Large intestine (tissue), 3 donors: ENCODE measurements around the gene TNIP3. TPM values are rescaled to one million over a fixed set of nuclear protein-coding genes. Genes with fewer than 3 reads are reported as not detected.
"Not testable (repeated sequence)": the region's sequence is repeated elsewhere in the genome, so short reads cannot be mapped to it uniquely, and the experiment has no call there.

Experiments
- DNase-seq, 2 donors: peaks; one replicate each; pipeline versions ENCODE4 v3.0.0 to v3.0.0-alpha.2; 2013
- H3K27ac ChIP-seq: one replicate; pipeline ENCODE4 v1.5.1; 2013; ENCODE audit warnings: low read length
- H3K27me3 ChIP-seq: 2 replicates; pipeline ENCODE4 v1.6.1; 2013; ENCODE audit warnings: low read length; ENCODE audit not compliant: control insufficient read depth, insufficient read depth
- H3K36me3 ChIP-seq: 2 replicates; pipeline ENCODE4 v1.6.1; 2013; ENCODE audit warnings: low read length; ENCODE audit not compliant: control insufficient read depth, insufficient read depth
- H3K4me1 ChIP-seq: one replicate; pipeline ENCODE4 v1.6.1; 2013; ENCODE audit warnings: low read length; ENCODE audit not compliant: control insufficient read depth, insufficient read depth
- H3K4me3 ChIP-seq: one replicate; pipeline ENCODE4 v1.5.1; 2013; ENCODE audit warnings: low read length
- H3K9me3 ChIP-seq: one replicate; pipeline ENCODE4 v1.6.1; 2013; ENCODE audit warnings: mild to moderate bottlenecking, low read depth, low read length, moderate library complexity; ENCODE audit not compliant: control insufficient read depth
- WGBS: methylation state at CpG from one replicate; pipeline ENCODE4 v1.1.5; 2013; ENCODE audit warnings: low lambda C conversion rate; ENCODE audit not compliant: insufficient coverage; 5-methylcytosine and 5-hydroxymethylcytosine counted together
- polyA plus RNA-seq: library from polyadenylated mRNA; unstranded; fragments of 120-200 nt; gene quantifications from one replicate; pipeline ENCODE4 v1.2.1, GENCODE V29; 2013

Gene TNIP3
- polyA plus RNA-seq, 1 donor = 0.16 TPM

DNA sequence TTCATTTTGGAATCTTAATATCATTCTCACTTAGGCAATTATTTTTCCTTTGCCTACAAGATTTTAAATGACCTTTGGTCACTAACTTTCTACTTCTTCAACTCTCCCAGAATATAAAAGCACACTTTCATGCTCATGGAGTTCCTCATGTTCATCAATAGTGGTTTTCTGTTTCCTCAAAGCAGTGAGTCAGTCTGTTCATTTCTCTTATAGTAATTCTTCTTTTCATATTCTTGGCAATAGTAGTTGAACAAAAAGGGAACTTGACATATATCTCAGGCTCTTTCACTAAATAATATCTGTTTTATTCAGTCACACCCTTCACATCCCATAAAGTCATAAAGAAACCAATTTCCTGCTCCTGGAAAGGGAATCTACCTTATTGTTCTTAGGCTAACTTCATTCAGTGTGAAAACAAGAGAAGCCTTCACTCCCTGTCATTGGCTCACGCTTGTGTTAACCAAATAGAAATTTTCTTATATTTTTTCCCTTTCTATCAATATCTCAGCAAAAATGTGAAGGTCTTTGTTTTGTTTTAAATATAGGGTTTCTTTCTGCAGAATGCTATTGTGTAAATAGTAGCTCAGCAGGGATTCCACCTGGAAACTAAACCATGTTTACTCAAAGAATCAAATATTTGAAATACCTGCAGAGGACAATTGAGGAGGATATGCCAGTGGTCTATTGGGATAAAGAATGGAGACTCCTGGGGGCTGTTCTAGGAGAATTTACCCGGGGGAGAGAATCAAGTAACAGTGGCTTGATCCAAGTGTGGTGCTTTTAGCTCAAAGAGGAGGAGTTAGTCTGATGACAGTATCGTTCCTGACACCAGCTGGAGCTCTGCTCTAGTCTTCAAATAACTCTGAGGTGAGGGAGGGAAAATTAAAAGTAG is 13.4 kb upstream of the TNIP3 start:
- H3K27ac ChIP-seq = no peak overlapping the region

DNA sequence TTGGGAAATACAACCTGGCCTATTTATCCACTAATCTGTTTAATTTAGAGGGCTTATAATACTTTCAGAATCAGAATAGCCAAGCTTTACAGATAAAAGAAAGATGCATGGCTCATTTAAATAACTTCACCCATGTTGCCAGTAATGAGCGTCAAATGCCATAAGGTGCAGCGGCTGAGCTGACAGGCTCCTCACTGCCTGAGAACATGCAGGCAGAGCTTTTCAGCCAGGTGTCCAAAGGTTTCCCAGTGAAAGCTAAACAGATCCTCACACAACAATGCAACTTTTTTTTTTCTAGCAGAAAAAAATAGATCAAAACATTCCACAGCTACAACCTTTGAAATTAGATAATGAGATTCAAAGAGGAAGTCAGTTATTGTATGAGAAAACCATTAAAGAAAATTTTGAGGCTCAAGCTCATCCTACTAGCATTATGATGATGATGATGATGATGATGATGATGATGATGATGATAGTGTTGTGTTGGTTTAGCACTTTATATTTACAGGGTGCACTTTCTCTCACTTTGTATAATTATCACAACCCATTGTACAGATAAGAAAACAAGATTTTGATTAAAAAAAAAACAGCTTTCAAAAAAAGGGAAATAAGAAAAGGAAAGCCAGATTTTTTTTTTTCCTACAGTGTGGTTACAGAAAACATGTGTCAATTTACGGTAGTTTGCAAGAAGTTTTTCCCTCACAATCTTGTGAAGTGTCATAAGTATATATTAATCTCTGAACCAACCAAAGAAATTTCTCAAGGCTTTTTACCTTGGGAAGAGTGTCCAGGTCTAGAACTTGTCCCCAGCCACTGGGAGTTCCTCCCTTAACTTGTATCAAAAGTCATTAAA is 12.2 kb upstream of the TNIP3 start:
- Histone ChIP-seq H3K36me3 (no peaks in the 10 kb centered on the region), H3K4me3 (no peak overlapping the region), H3K4me1 (no peaks in the 10 kb centered on the region), H3K27me3 (no peaks in the 10 kb centered on the region), H3K27ac (no peak overlapping the region), H3K9me3 (no peaks in the 10 kb centered on the region)
- no peak for DNase-seq
- WGBS = 100% methylated on average over 2 of the region's 3 CpGs

More for the DNA sequence above, 13.4 kb upstream of the TNIP3 start:
- no peak for DNase-seq
- H3K36me3 ChIP-seq = no peaks in the 10 kb centered on the region
- 57% methylated on average over 2 of the region's 3 CpGs for WGBS
- H3K4me1 ChIP-seq = no peaks in the 10 kb centered on the region
- no peaks in the 10 kb centered on the region for H3K9me3 ChIP-seq
- no peak overlapping the region for H3K4me3 ChIP-seq
- H3K27me3 ChIP-seq = no peaks in the 10 kb centered on the region

DNA sequence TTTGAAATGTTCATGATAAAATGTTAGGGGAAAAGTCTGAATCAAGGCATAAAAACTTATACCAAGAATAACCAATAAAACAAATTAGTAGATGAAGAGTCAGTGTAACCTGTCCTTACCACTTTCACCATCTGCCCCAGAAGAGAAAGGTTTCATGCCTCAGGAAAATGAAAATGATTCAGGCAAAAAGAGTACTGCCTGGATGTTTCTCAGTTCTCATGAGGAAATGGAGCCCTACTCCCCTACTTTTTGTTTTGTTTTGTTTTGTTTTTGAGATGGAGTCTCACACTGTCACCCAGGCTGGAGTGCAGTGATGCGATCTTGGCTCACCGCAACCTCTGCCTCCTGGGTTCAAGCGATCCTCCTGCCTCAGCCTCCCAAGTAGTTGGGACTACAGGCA is 7.4 kb upstream of the TNIP3 start:
- H3K27me3 ChIP-seq, H3K27ac ChIP-seq, H3K4me1 ChIP-seq, H3K4me3 ChIP-seq, H3K36me3 ChIP-seq, H3K9me3 ChIP-seq, DNase-seq: not testable (repeated sequence)
- WGBS = no CpG with 5 or more reads among the region's 3 CpGs

DNA sequence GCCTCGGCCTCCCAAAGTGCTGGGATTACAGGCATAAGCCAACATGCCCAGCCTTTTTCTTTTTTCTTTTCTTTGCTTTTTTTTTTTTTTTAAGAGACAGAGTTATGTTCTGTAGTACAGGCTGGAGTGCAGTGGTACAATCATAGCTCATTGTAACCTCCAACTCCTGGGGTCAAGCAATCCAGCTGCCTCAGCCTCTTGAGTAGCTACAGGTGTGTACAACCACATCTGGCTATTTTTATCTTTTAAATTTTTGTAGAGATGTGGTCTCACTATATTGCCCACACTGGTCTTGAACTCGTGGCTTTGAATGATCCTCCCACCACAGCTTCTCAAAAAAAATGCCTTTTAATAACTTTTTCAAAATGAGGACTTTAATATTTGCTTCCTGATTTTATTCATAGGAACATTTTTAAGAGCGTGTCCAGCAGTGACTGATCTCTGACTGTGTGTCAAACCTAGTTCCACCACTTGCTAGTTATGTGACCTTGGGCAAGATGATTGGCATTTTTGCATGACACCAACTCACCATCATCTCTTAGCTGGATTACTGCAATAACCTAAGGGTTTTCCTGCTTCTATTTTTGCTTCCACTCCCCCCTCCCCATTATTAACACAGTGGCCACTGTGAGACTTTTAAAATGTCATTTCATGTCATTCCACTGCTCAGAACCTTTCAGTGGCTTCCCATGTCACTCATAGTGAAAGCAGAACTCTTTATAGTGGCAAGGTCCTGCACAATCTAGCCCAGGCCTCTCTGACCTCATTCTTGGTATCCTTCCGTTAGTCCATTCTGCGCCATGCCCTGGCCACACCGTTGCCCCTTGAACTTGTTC is 4.5 kb upstream of the TNIP3 start:
- no peaks in the 10 kb centered on the region for H3K36me3 ChIP-seq
- DNase-seq = no peak
- no peak overlapping the region for H3K27ac ChIP-seq
- H3K4me1 ChIP-seq = no peaks in the 10 kb centered on the region
- no peak overlapping the region for H3K4me3 ChIP-seq
- 85% methylated on average over 6 of the region's 6 CpGs for WGBS
- no peaks in the 10 kb centered on the region for H3K27me3 ChIP-seq
- H3K9me3 ChIP-seq = no peaks in the 10 kb centered on the region

DNA sequence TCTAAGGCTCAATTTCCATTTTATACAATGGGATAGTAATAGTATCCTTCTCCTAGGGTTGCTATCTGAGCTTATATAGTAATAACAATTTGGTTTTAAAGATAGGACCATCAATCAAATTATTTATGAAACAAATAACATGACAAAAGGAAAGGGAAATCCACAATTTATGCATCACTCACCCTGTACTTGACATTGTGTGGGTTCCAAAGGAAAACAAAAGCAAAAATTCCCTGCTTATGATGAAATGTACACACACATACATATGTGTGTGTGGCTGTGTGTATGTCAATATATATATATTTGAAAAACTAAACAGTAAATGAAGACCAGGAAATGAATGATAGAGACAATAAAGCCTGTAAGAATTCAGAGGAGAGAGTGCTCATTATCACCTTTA is 2.9 kb upstream of the TNIP3 start:
- no peaks in the 10 kb centered on the region for H3K36me3 ChIP-seq
- H3K4me3 ChIP-seq = no peak overlapping the region
- no peaks in the 10 kb centered on the region for H3K9me3 ChIP-seq
- H3K27ac ChIP-seq = no peak overlapping the region
- DNase-seq = no peak
- no peaks in the 10 kb centered on the region for H3K4me1 ChIP-seq
- H3K27me3 ChIP-seq = no peaks in the 10 kb centered on the region

DNA sequence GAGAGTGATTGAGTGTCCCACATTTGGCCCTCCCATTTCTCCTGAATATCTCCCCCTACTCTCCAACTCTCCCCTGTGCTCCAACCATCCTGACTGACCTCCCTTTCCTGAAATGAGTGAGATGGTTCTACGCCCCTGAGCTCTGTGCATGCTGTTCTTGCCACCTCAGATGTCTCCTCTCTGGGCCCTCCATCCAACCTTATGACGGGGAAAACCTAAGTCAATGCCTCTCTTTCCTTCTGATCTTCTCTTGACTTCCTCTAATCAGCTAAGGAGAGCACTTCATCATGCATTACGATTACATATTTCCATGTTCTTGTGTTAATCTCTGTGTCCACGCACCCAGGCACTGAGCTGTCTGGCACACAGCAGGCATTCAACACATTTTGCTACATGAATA is 1.1 kb upstream of the TNIP3 start:
- DNase-seq = no peak
- no peaks in the 10 kb centered on the region for H3K27me3 ChIP-seq
- no peaks in the 10 kb centered on the region for H3K4me1 ChIP-seq
- no peak overlapping the region for H3K4me3 ChIP-seq
- H3K9me3 ChIP-seq = no peaks in the 10 kb centered on the region
- H3K36me3 ChIP-seq = no peaks in the 10 kb centered on the region
- no CpG with 5 or more reads among the region's 4 CpGs for WGBS
- H3K27ac ChIP-seq = no peak overlapping the region

DNA sequence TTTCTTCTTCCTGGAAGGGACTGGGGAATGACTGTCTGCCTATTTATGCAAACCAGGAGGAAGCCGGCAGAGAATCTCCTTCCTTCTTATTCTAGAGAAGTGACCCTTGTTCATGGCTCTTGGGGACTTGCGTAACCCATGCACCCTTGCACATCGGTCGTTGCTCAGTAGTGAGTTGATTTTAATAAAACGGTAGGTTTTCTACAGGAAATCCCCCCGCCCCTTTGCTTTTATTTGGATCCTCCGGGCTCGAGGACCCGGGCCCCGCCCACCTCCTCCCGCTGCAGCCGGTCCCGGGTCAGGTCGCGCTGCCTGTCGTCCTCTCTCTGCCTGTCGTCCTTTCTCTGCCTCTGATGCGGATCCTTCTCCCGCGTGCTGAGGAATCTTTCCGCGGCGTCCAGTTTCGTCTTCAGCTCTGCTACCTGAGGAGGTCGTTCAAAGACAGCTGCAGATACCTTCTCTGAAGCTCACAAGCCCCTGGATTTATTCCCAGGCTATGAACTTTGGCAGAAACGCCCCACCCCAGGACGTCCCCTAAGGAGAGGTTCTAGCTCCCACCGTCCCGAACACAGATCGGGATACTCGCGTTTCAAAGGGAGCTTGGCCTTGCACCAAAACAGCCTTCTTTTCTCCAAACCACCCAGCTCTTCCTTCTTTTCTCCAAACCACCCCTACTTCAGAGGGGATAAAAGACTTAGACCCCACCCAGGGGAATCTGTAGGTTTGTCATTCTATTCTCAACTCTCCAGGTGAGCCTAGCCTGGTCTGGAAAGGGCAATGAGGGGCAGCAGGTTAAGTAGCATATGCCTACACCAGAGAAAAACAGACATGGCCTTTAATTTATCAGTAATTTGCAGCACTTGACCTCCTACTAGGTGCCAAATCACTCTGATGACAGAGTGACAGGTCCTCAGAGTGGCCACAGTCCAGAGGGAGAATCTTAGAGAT is 7.0 kb downstream of the TNIP3 start:
- 0% methylated on average over 1 of the region's 32 CpGs for whole genome bisulfite sequencing
- DNase-seq = peak; percentile 42 to 77
- no peaks in the 10 kb centered on the region for H3K4me1 ChIP-seq
- H3K27ac ChIP-seq = no peak overlapping the region
- H3K9me3 ChIP-seq = no peaks in the 10 kb centered on the region
- H3K27me3 ChIP-seq = no peaks in the 10 kb centered on the region
- peak overlapping the region; percentile 43 for H3K4me3 ChIP-seq
- H3K36me3 ChIP-seq = no peaks in the 10 kb centered on the region

DNA sequence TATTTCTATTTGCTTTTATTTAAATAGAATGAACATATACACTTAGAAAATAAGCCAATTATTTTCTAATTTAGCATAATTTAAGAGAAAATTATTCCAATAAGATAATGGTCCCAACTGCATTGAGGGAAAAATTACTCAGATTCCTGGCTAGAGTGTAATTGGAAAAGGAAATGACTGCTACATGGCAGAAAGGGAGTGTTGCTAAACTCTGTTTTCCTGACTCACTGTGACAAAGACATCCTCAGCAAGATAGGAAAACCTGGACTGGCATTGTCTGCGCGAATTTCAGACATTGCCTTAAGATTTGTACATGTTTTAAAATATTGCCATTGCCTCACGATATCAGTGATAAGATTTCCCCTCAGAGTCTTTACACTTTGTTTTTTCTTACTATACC is 8.2 kb downstream of the TNIP3 start:
- Histone ChIP-seq H3K27ac (no peak overlapping the region), H3K9me3 (no peaks in the 10 kb centered on the region), H3K4me1 (no peaks in the 10 kb centered on the region), H3K36me3 (no peaks in the 10 kb centered on the region), H3K4me3 (no peak overlapping the region), H3K27me3 (no peaks in the 10 kb centered on the region)
- DNase-seq = peak; percentile 19 to 20
- WGBS = no CpG with 5 or more reads among the region's 3 CpGs

DNA sequence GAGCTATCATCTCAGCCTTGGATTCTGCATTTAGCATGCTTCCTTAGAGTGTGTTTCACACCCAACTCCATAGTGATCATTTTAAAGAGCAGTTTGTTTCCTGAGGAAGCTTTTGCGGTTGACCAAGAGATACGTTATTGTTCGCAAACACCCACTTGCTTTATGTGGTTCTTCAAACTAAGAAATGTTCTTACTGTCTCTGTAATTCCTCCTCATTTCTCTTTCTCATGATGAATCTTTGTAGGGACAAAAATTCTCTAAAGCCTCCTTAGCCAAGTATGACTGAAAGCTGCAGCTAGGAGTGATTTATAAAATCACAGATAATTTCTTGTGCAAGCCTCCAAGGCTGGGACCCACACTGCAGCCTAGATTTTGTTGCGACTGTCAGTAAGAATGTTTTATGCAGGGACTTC is 10.0 kb downstream of the TNIP3 start:
- no peaks in the 10 kb centered on the region for H3K36me3 ChIP-seq
- no peak for DNase-seq
- no peaks in the 10 kb centered on the region for H3K27me3 ChIP-seq
- no peaks in the 10 kb centered on the region for H3K4me1 ChIP-seq
- H3K9me3 ChIP-seq = no peaks in the 10 kb centered on the region
- 90% methylated on average over 3 of the region's 4 CpGs for WGBS
- no peak overlapping the region for H3K4me3 ChIP-seq
- H3K27ac ChIP-seq = no peak overlapping the region
